ENCODE results near the gene GRB14.

- TF ChIP-seq FOXP2 (optimal IDR thresholded peaks at IDR 0.05; ENCODE audit: borderline replicate concordance, extremely low read depth, extremely low read length, insufficient read depth) (no peak), POLR2AphosphoS5 (IDR thresholded peaks at IDR 0.05; ENCODE audit: low read depth, low read length) (no peak), REST (IDR thresholded peaks at IDR 0.05; ENCODE audit: insufficient read depth in 1 of 2, low read depth in 2 of 2, low read length in 2 of 2) (no peak), SIN3A (IDR thresholded peaks at IDR 0.05; ENCODE audit: borderline replicate concordance, insufficient read depth, low read length) (no peak), TAF1 (IDR thresholded peaks at IDR 0.05; ENCODE audit: borderline replicate concordance, insufficient read depth, low read length) (no peak)
These were observed 23.3 kb downstream of the GRB14 start for GRCh38 chr2:164597983-164598382.
